K562 (cell line): ENCODE measurements around the gene SFRP5. TPM values are rescaled to one million over a fixed set of nuclear protein-coding genes. Genes with fewer than 3 reads are reported as not detected.

Source experiments
- MBD2 ChIP-seq: sonication (generic); IDR thresholded peaks from 2 replicates; pipeline ENCODE4 v1.6.1; 2016; ENCODE audit warnings: low read depth, borderline replicate concordance
- PHB ChIP-seq: fragments of 250-450 bp; sonication (Bioruptor Pico); IDR thresholded peaks from 2 replicates; pipeline ENCODE4 v1.5.0; 2021
- ZBED1 ChIP-seq: IDR thresholded peaks from 2 replicates; pipeline ENCODE4 v1.6.1; 2014
- polyA plus RNA-seq, 8 experiments: library from polyadenylated mRNA; depleted of rRNA in 4 of 8; stranded (reverse) in 5 of 8; unstranded in 3 of 8; fragments of >200 nt; fragmentation: Nextera tagmentation in 2 of 8; fragmentation: Illumina TruSeq in 1 of 8; extraction: Ambion mirVana in 2 of 8; extraction: Trizol in 1 of 8; gene quantifications; 2 replicates each; pipeline versions ENCODE4 v1.2.1 to v1.2.3, GENCODE V29; 2011 to 2014; ENCODE audit warnings: inconsistent platforms in 1 of 8, missing spikeins in 1 of 8
- total RNA-seq, 7 experiments: library from RNA; depleted of rRNA in 6 of 7; stranded (reverse); fragments of >200 nt in 6 of 7; fragmentation: Illumina TruSeq in 2 of 7; extraction: Trizol in 2 of 7; gene quantifications; 2 replicates each; pipeline versions ENCODE4 v1.2.1 to v1.2.3, GENCODE V29; 2011 to 2021; ENCODE audit warnings: low replicate concordance in 1 of 7
- TF ChIP-seq, protein P1 (sequence below), 2 experiments: fragments of 450-650 bp; IDR thresholded peaks; 2 replicates each; pipeline ENCODE4 v1.6.1; 2016; ENCODE audit warnings: mild to moderate bottlenecking in 2 of 2, borderline replicate concordance in 1 of 2, low read depth in 1 of 2, moderate library complexity in 1 of 2
- TF ChIP-seq, protein P2 (sequence below): fragments of 450-650 bp; IDR thresholded peaks from 2 replicates; pipeline ENCODE4 v1.7.0; 2016; ENCODE audit warnings: borderline replicate concordance

SFRP5 gene
- total and polyA plus RNA-seq, 9 of the 15 experiments (the other 6 are each of a cell fraction or from before 2014, with no cell fraction given) = 0.07 to 0.29 (median 0.13) TPM; not detected in 3

GRCh38 chr10:97762816-97763215 is 9.0 kb downstream of the SFRP5 start (continued):
- TF ChIP-seq, protein P1, sequence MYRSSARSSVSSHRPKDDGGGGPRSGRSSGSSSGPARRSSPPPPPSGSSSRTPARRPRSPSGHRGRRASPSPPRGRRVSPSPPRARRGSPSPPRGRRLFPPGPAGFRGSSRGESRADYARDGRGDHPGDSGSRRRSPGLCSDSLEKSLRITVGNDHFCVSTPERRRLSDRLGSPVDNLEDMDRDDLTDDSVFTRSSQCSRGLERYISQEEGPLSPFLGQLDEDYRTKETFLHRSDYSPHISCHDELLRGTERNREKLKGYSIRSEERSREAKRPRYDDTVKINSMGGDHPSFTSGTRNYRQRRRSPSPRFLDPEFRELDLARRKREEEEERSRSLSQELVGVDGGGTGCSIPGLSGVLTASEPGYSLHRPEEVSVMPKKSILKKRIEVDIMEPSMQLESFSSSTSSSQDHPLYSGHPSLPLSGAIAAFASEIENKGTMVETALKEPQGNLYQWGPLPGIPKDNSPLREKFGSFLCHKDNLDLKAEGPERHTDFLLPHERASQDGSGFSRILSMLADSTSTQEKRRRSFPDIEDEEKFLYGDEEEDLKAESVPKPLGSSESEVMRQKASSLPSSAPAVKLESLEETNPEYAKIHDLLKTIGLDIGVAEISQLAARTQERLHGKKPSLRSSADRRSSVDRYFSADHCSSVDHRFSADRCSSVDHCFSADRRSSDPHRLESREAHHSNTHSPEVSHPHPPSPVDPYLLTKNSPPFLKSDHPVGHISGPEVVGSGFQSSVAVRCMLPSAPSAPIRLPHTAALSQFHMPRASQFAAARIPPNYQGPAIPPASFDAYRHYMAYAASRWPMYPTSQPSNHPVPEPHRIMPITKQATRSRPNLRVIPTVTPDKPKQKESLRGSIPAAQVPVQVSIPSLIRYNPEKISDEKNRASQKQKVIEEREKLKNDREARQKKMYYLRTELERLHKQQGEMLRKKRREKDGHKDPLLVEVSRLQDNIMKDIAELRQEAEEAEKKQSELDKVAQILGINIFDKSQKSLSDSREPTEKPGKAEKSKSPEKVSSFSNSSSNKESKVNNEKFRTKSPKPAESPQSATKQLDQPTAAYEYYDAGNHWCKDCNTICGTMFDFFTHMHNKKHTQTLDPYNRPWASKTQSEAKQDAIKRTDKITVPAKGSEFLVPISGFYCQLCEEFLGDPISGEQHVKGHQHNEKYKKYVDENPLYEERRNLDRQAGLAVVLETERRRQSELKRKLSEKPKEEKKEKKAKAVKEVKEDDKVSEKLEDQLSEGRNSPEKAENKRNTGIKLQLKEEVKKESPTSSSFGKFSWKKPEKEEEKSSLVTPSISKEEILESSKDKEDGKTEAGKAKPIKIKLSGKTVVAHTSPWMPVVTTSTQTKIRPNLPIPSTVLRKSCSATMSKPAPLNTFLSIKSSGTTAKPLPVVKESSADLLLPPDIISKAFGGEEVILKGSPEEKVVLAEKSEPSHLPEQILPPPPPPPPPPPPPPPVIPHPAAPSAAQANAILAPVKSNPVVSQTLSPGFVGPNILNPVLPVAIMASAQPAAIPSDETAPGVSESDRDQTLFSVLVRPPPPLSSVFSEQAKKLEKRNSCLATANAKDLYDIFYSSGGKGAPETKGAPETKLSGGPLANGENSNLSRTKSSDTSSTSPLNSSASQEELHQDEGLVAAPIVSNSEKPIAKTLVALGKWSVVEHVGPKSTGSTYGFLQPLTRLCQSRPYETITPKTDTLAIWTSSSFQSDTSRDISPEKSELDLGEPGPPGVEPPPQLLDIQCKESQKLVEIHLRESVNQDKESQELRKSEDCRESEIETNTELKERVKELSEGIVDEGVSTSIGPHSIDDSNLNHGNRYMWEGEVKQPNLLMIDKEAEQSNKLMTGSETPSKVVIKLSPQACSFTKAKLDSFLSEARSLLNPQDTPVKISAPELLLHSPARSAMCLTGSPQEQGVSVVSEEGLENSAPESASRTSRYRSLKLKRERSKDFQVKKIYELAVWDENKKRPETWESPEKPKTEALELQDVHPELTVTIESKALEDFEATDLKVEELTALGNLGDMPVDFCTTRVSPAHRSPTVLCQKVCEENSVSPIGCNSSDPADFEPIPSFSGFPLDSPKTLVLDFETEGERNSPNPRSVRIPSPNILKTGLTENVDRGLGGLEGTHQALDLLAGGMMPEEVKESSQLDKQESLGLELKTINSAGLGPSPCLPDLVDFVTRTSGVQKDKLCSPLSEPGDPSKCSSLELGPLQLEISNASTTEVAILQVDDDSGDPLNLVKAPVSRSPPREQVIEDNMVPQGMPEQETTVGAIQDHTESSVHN (IDR thresholded peaks at IDR 0.05; ENCODE audit: borderline replicate concordance in 1 of 2, low read depth in 1 of 2) = no peak
- TF ChIP-seq PHB (CRISPR knock-in tag) (no peak), ZBED1 (no peak), MBD2 (no peak)
- TF ChIP-seq, protein P2, sequence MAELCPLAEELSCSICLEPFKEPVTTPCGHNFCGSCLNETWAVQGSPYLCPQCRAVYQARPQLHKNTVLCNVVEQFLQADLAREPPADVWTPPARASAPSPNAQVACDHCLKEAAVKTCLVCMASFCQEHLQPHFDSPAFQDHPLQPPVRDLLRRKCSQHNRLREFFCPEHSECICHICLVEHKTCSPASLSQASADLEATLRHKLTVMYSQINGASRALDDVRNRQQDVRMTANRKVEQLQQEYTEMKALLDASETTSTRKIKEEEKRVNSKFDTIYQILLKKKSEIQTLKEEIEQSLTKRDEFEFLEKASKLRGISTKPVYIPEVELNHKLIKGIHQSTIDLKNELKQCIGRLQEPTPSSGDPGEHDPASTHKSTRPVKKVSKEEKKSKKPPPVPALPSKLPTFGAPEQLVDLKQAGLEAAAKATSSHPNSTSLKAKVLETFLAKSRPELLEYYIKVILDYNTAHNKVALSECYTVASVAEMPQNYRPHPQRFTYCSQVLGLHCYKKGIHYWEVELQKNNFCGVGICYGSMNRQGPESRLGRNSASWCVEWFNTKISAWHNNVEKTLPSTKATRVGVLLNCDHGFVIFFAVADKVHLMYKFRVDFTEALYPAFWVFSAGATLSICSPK = no peak
